HG03571 (cell line): ENCODE measurements around the gene SEC22A.

Experiments
- ATAC-seq: cut with Tn5 transposase; IDR thresholded peaks from one replicate; pipeline ENCODE4 v1.9.1; 2021; ENCODE audit not compliant: unreplicated experiment

Gene SEC22A

DNA sequence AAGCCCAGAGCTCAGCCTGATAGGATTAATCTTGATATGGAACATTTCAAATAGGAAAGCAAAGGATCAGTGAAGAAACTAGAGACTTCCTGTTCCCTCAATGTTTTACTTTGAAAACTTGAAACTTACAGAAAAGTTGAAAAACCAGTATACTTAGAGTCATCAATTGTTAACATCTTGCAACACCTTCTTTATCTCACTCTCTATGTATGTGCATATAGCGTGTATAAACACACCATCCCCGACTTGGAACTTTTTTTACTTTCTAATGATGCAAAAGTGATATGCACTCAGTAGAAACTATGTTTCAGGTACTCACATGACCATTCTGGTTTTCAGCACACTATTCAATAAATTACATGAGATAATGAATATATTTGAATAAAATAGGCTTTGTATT is 60.5 kb downstream of the SEC22A start:
- ATAC-seq: no peak

DNA sequence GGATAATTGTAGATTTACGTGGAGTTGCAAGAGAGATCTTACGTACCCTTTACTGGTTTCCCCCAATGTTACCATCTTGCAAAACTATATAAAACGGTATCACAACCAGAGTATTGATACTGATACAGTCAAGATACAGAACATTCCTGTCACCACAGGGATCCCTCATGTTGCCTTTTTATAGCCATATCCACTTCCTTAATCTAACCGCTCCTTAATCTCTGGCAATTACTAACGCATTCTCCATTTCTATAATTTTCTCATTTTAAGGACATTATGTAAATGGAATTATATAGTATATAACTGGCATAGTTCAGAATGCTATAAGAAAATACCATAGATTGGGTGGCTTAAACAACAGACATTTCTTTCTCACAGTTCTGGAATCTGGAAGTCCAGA is 61.1 kb downstream of the SEC22A start:
- ATAC-seq: no peak

- ATAC-seq: no peak
Measured at GRCh38 chr3:123263941-123264340, 62.2 kb downstream of the SEC22A start.

DNA sequence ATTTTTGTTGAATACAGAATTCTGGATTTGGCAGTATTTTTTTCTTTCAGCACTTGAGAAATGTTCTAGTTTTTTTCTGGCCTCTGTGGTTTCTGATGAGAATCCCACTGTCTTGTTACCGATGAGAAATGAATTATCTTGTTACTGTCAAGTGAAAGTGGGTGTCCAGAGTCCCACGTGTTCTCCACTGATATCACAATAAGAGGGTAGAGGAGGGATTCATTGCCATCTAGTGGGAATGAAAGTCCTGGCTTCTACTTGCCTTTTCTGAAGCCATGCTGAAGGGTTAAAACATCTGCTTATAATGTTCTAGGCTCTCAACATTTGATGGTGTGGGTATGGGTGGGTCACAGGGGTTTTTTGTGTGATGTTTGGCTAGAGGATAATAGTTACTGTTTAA is 66.1 kb downstream of the SEC22A start:
- no peak for ATAC-seq

- no peak for ATAC-seq
Measured at GRCh38 chr3:123270818-123271217, 69.1 kb downstream of the SEC22A start.

DNA sequence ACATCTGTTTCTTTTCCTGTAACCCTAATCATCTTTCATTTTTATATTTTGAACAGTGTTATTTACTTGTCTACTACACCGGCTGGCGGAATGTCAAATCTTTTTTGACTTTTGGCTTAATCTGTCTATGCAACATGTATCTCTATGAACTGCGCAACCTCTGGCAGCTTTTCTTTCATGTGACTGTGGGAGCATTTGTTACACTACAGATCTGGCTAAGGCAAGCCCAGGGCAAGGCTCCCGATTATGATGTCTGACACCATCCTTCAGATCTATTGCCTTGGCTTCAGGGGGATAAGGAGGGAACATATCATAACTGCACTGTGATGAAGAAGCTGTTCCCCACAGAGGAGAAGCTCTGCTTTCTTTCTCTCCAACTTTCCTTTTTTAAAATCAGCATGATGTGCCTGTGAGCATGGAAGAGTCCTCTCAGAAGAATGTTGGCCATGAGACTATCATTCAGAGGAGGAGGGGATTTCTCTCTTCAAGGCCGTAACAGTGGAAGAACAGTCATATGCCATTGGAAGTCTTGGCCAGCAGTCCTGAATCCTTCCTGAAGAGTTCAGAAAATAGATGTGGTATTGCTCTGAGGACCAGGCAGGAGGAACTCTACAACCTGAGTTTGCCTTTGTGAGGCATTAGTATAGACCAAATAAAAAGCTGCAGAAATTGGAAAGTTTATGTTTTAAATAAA is 69.9 kb downstream of the SEC22A start:
- ATAC-seq: no peak

GRCh38 chr3:123272547-123272946 is 70.8 kb downstream of the SEC22A start:
- no peak for ATAC-seq

- ATAC-seq: no peak
Measured at GRCh38 chr3:123275691-123276090, 73.9 kb downstream of the SEC22A start.

DNA sequence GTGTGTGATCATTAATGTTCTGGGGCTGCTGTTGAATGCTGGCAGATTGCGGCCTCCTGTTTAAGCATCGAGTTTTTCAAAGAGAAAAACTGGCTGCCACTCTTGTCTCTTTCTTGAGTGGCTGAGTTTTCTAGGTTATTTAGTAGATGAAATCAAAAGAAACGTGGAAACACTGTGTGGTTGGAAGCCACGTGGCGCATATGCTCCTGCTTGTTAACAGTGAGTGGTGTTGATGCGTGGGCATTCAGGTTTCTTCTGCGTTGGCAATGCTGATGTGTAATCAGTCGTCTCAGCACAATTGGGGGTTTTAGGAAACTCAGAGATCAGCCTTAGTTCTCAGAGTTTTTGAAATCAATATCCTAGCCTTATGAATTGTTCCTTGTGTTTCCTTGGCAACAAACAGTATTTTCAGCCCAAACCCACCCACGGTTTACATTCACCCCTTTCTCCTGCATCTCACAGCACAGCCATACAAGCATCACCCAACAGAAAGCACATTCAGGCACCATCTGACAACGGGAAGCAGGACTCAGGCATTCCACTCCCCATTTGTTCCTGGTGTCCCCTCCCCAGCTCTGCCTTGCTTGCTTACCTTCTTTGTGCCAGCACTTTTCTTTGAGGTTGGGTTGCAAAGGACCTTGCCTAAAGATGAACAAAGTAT is 74.7 kb downstream of the SEC22A start:
- ATAC-seq: no peak

GRCh38 chr3:123277106-123277505 is 75.4 kb downstream of the SEC22A start:
- no peak for ATAC-seq

- no peak for ATAC-seq
Measured at GRCh38 chr3:123278446-123278845, 76.7 kb downstream of the SEC22A start.

DNA sequence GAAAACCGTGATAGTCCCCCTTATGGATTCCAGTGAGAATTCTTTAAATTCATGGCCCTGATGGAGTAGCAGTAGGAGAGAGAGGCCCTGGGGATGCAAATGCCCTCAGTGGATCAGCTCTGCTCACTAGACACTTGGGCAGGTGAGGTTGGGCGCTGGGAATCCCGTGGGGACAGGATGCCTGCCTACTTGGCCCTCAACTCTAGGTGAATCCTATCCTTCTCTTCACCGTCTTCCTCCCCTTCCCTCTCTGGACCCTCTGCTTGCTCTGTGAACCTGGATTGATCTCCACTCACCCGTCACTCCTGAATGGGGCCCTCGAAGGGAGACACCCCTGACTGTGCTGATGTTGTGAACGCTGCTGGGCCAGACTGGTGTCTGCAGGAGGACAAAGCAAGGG is 77.4 kb downstream of the SEC22A start:
- ATAC-seq: no peak

DNA sequence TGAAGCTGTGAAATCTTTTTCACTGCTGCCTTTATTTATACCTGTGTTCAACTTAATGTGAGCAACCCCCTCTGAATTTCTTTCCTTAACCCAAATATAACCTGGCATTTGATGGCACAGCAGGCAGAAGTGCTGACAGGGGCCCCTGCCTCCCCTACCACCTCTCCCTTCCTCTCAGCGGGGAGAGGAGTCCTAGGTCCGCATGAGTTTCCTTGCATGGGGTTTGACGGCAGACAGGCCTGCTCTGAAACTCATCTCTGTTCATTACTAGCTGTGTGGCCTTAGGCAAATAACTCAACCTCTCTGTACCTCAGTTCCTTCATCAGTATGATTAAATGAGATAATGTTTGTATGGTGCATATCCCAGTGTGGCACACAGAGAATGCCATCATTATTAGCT is 79.7 kb downstream of the SEC22A start:
- no peak for ATAC-seq

DNA sequence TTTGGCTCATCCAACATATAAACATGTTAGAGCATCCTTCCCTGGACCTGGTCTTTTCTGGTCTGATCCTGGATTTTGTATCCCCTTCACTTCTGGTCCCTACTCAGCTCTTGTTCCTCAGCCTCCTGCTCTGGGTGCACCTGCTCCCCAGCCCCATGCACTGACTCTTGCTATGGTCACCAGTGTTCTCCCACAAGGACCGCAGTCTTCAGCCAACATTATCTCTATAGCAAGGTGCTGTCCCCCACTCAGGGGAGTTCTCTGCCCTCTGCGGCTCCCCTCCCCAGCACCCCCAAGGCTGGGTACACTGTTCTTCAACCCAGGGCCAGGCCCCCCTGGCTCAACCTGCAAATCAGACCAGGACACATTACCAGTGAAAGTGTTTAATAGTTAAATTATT is 80.2 kb downstream of the SEC22A start:
- no peak for ATAC-seq

- no peak for ATAC-seq
Measured at GRCh38 chr3:123282461-123282860, 80.7 kb downstream of the SEC22A start.

DNA sequence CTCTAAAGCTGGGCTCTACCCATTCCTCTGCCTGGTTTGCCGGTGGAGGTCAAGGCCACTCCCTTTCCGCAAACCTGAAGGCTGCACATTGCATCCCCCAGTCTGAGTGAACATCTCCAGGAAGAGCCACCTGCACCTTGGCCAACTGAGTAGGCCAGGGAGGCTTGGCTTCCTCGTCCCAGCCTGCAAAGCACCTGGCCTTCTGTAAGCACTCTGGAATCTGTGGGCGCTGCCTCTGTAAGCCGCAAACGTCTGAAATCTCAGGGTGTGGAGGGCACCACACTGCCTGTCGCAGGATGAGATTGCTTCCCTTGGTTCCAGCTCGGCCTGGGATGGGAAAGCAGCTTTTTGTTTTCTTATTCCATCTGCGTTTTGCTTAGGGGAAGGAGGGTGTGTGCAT is 81.3 kb downstream of the SEC22A start:
- no peak for ATAC-seq

GRCh38 chr3:123283657-123284398 is 82.1 kb downstream of the SEC22A start:
- ATAC-seq: no peak

DNA sequence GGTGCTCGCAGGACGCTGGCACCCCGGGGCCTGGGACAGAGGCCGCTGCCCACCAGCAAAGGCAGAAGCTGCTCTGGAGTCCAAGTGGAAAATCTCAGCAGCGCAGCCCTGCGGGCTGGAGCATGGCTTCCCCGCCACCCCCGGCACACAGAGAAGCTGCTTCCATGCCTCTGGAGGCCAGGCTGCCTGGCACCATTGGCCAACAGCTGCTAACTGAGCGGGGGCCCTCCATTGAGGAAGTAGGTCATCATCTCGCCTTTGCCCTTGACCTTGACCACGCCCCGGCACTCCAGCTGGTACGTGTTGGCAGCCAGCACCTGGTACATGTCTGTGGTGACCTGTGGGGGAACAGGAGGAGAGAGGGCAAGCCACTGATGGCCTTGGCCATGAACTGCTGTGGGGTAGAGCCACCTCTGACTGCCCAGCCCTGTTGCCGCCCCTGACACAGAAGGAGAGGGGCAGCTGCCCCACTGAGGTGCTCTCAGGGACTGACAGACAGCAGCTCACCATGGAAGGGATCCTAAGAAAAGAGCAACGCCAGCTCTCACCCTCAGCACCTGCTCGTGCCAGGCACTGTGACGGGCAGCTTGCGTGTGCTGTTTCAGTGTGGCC is 82.8 kb downstream of the SEC22A start:
- ATAC-seq: no peak

- no peak for ATAC-seq
Measured at GRCh38 chr3:123285066-123285465, 83.3 kb downstream of the SEC22A start.

- ATAC-seq: no peak
Measured at GRCh38 chr3:123285479-123285878, 83.7 kb downstream of the SEC22A start.

GRCh38 chr3:123285931-123286307 is 84.2 kb downstream of the SEC22A start:
- no peak for ATAC-seq
